H1 (cell line): ENCODE data around the gene CD69. TPM values are rescaled to one million over a fixed set of nuclear protein-coding genes. Genes with fewer than 3 reads are reported as not detected.

Experiments used
- CTCF ChIA-PET: fragments of 300-600 bp; sonication (Branson Sonifier 250); formaldehyde crosslinking; loops from one replicate; lab custom pipeline; 2021; ENCODE audit not compliant: partially characterized antibody; lab: Charles Lee
- POLR2A ChIA-PET: fragments of 300-600 bp; sonication (Branson Sonifier 250); formaldehyde crosslinking; loops from one replicate; lab custom pipeline; 2021; ENCODE audit warnings: inconsistent platforms; ENCODE audit not compliant: partially characterized antibody; lab: Charles Lee
- DNase-seq, 2 experiments: peaks; one replicate each; pipeline versions ENCODE4 v3.0.0 to v3.0.0-alpha.2; 2010 to 2022; ENCODE audit warnings: low spot score in 2 of 2, low read depth in 1 of 2, mixed read lengths in 1 of 2
- FAIRE-seq: peaks from 2 replicates; lab custom pipeline; 2011; peaks lifted over from hg19 to GRCh38; lab: Jason Lieb, UNC
- H2AFZ ChIP-seq: 2 replicates; pipeline ENCODE4 v1.8.1; 2012; ENCODE audit warnings: low read length, inconsistent platforms
- H2AK5ac ChIP-seq: 2 replicates; pipeline ENCODE4 v1.6.1; 2013; ENCODE audit warnings: low read depth, low read length
- H2BK120ac ChIP-seq: replicated peaks from 2 replicates; pipeline ENCODE3; 2013; ENCODE audit warnings: low read depth, low read length, inconsistent platforms
- H2BK12ac ChIP-seq: 2 replicates; pipeline ENCODE4 v1.6.1; 2013; ENCODE audit warnings: low read depth, low read length
- H2BK15ac ChIP-seq: 2 replicates; pipeline ENCODE4 v1.6.1; 2013; ENCODE audit warnings: low read length
- H2BK20ac ChIP-seq: 2 replicates; pipeline ENCODE4 v1.6.1; 2013; ENCODE audit warnings: low read length
- H2BK5ac ChIP-seq: 2 replicates; pipeline ENCODE4 v1.6.1; 2013; ENCODE audit warnings: low read depth, low read length
- H3K14ac ChIP-seq: 2 replicates; pipeline ENCODE4 v1.6.1; 2013; ENCODE audit warnings: inconsistent platforms; ENCODE audit not compliant: insufficient read length
- H3K18ac ChIP-seq: 2 replicates; pipeline ENCODE4 v1.6.1; 2013; ENCODE audit warnings: low read length; ENCODE audit errors: extremely low read depth
- H3K23ac ChIP-seq: 2 replicates; pipeline ENCODE4 v1.6.1; 2013; ENCODE audit warnings: inconsistent platforms; ENCODE audit not compliant: insufficient read length
- H3K23me2 ChIP-seq: 2 replicates; pipeline ENCODE4 v1.6.1; 2013; ENCODE audit warnings: low read depth, low read length
- H3K27ac ChIP-seq: 2 replicates; pipeline ENCODE4 v1.6.1; 2011; ENCODE audit warnings: low read depth, low read length, inconsistent platforms
- H3K27me3 ChIP-seq, 4 experiments: replicated peaks in 1 of 4; 1 replicate in 1 of 4; 2 replicates in 3 of 4; pipeline versions ENCODE4 v1.6.1 to v1.8.1; 2011 to 2013; ENCODE audit warnings: low read length in 3 of 4, mild to moderate bottlenecking in 3 of 4, inconsistent platforms in 2 of 4, mixed read lengths in 2 of 4, moderate library complexity in 1 of 4; ENCODE audit not compliant: control insufficient read depth in 3 of 4, insufficient read depth in 3 of 4; ENCODE audit errors: extremely low read depth in 1 of 4
- H3K36me3 ChIP-seq, 4 experiments: 2 replicates each; pipeline versions ENCODE4 v1.6.1 to v1.8.1; 2011 to 2013; ENCODE audit warnings: mild to moderate bottlenecking in 4 of 4, low read length in 3 of 4, moderate library complexity in 2 of 4, control low read depth in 1 of 4, inconsistent platforms in 1 of 4; ENCODE audit not compliant: insufficient read depth in 4 of 4, control insufficient read depth in 2 of 4
- H3K4ac ChIP-seq: replicated peaks from 2 replicates; pipeline ENCODE3; 2013; ENCODE audit warnings: low read length, low read depth, mixed read lengths, inconsistent platforms; ENCODE audit not compliant: insufficient read length
- H3K4me1 ChIP-seq, 4 experiments: replicated peaks in 1 of 4; 1 replicate in 1 of 4; 2 replicates in 3 of 4; pipeline versions ENCODE4 v1.6.1 to v1.8.1; 2011 to 2013; ENCODE audit warnings: low read length in 3 of 4, inconsistent platforms in 2 of 4, mixed read lengths in 1 of 4; ENCODE audit not compliant: insufficient read depth in 4 of 4, control insufficient read depth in 3 of 4
- H3K4me2 ChIP-seq, 2 experiments: 2 replicates each; pipeline versions ENCODE4 v1.6.1 to v1.8.1; 2011 to 2013; ENCODE audit warnings: low read depth in 2 of 2, low read length in 2 of 2, control low read depth in 1 of 2, inconsistent platforms in 1 of 2, mild to moderate bottlenecking in 1 of 2; ENCODE audit not compliant: insufficient read depth in 1 of 2
- H3K4me3 ChIP-seq, 4 experiments: fragments of 200-600, 300-600 bp in 1 of 4; sonication (generic), shearing (Covaris generic), sonication (Bioruptor Twin) in 1 of 4; 2 replicates each; pipeline versions ENCODE4 v1.5.1 to v1.8.1; 2011 to 2016; ENCODE audit warnings: low read length in 4 of 4, low read depth in 3 of 4, control low read depth in 2 of 4, inconsistent platforms in 2 of 4, mild to moderate bottlenecking in 2 of 4, mixed read lengths in 1 of 4, moderate library complexity in 1 of 4; ENCODE audit not compliant: insufficient read depth in 2 of 4; ENCODE audit errors: extremely low read depth in 1 of 4
- H3K56ac ChIP-seq: replicated peaks from 2 replicates; pipeline ENCODE3; 2013; ENCODE audit warnings: low read depth, mild to moderate bottlenecking, mixed read lengths, low read length, inconsistent platforms; ENCODE audit not compliant: insufficient read length
- H3K79me1 ChIP-seq: 2 replicates; pipeline ENCODE4 v1.6.1; 2013; ENCODE audit warnings: low read depth, low read length, control low read depth
- H3K79me2 ChIP-seq, 2 experiments: 2 replicates each; pipeline versions ENCODE4 v1.6.1 to v1.8.1; 2012 to 2013; ENCODE audit warnings: low read length in 2 of 2, mild to moderate bottlenecking in 2 of 2, inconsistent platforms in 1 of 2; ENCODE audit not compliant: insufficient read depth in 2 of 2, control insufficient read depth in 1 of 2
- H3K9ac ChIP-seq, 4 experiments: replicated peaks in 1 of 4; 1 replicate in 1 of 4; 2 replicates in 3 of 4; pipeline versions ENCODE4 v1.6.1 to v1.8.1; 2011 to 2013; ENCODE audit warnings: low read depth in 3 of 4, low read length in 3 of 4, control low read depth in 2 of 4, mild to moderate bottlenecking in 2 of 4, moderate library complexity in 2 of 4, inconsistent platforms in 1 of 4; ENCODE audit errors: extremely low read depth in 1 of 4
- H3K9me3 ChIP-seq, 2 experiments: 2 replicates each; pipeline versions ENCODE4 v1.6.1 to v1.8.1; 2012 to 2013; ENCODE audit warnings: mild to moderate bottlenecking in 2 of 2, moderate library complexity in 2 of 2, control low read depth in 1 of 2, inconsistent platforms in 1 of 2, low read depth in 1 of 2, low read length in 1 of 2, mixed read lengths in 1 of 2; ENCODE audit not compliant: insufficient read depth in 2 of 2
- H4K20me1 ChIP-seq, 2 experiments: replicated peaks in 1 of 2; 2 replicates each; pipeline versions ENCODE3 to v1.8.1; 2011 to 2013; ENCODE audit warnings: inconsistent platforms in 2 of 2, low read length in 2 of 2, mild to moderate bottlenecking in 1 of 2; ENCODE audit not compliant: insufficient read depth in 2 of 2, control insufficient read depth in 1 of 2
- H4K5ac ChIP-seq: 2 replicates; pipeline ENCODE4 v1.6.1; 2013; ENCODE audit warnings: low read length, low read depth, mixed read lengths, inconsistent platforms; ENCODE audit not compliant: insufficient read length
- H4K8ac ChIP-seq: 2 replicates; pipeline ENCODE4 v1.8.0; 2013; ENCODE audit warnings: mild to moderate bottlenecking, moderate library complexity, low read length, inconsistent platforms; ENCODE audit not compliant: insufficient read depth; ENCODE audit errors: extremely low read depth
- H4K91ac ChIP-seq: replicated peaks from 2 replicates; pipeline ENCODE3; 2013; ENCODE audit warnings: low read length, mixed read lengths, inconsistent platforms; ENCODE audit not compliant: insufficient read length
- ASH2L ChIP-seq: fragments of 200-600, 300-600 bp; sonication (generic); IDR thresholded peaks from one replicate; pipeline ENCODE4 v1.7.1; 2017; ENCODE audit warnings: low read length
- ATF2 ChIP-seq: IDR thresholded peaks from 2 replicates; pipeline ENCODE4 v1.6.1; 2012; ENCODE audit warnings: low read length, inconsistent platforms
- HDAC2 ChIP-seq, 2 experiments: fragments of 300-600 bp in 1 of 2; sonication (generic) in 1 of 2; IDR thresholded peaks; 2 replicates each; pipeline ENCODE4 v1.6.1; 2011 to 2012; ENCODE audit warnings: low read depth in 2 of 2, low read length in 2 of 2, mild to moderate bottlenecking in 2 of 2, moderate library complexity in 2 of 2, borderline replicate concordance in 1 of 2, inconsistent platforms in 1 of 2
- JUN ChIP-seq: IDR thresholded peaks from 2 replicates; pipeline ENCODE4 v1.6.1; 2011; ENCODE audit warnings: low read depth, mild to moderate bottlenecking, improper control_type of control experiment, low read length
- POLR2AphosphoS5 ChIP-seq: IDR thresholded peaks from 2 replicates; pipeline ENCODE4 v1.6.1; 2011; ENCODE audit warnings: low read depth, low read length
- SAP30 ChIP-seq: fragments of 300-600 bp; sonication (generic); IDR thresholded peaks from 2 replicates; pipeline ENCODE4 v1.7.1; 2012; ENCODE audit warnings: low read length, moderate library complexity, mild to moderate bottlenecking, inconsistent platforms; ENCODE audit not compliant: insufficient read depth, insufficient replicate concordance
- SIN3A ChIP-seq, 2 experiments: IDR thresholded peaks in 1 of 2; conservative IDR thresholded peaks in 1 of 2; 2 replicates each; pipeline ENCODE4 v1.6.1; 2011 to 2012; ENCODE audit warnings: low read length in 2 of 2, improper control_type of control experiment in 1 of 2, low read depth in 1 of 2, mild to moderate bottlenecking in 1 of 2
- TCF12 ChIP-seq: IDR thresholded peaks from 2 replicates; pipeline ENCODE4 v1.6.1; 2011; ENCODE audit warnings: low read depth, mild to moderate bottlenecking, low read length
- ZNF274 ChIP-seq: IDR thresholded peaks from 2 replicates; pipeline ENCODE4 v1.7.0; 2012; ENCODE audit warnings: low read length, borderline replicate concordance; ENCODE audit errors: extremely low read depth
- WGBS, 2 experiments: shearing (Covaris generic) in 1 of 2; methylation state at CpG; one replicate each; pipeline versions ENCODE4 v1.1.6 to v1.1.7; 2013 to 2015; ENCODE audit warnings: low lambda C conversion rate in 2 of 2, mixed read lengths in 2 of 2, inconsistent platforms in 1 of 2, low coverage in 1 of 2, missing lambda C conversion rate in 1 of 2; ENCODE audit not compliant: insufficient replicate concordance in 2 of 2, insufficient coverage in 1 of 2, insufficient read length in 1 of 2; ENCODE audit errors: extremely low coverage in 1 of 2, missing lambda C conversion rate in 1 of 2; 5-methylcytosine and 5-hydroxymethylcytosine counted together
- polyA plus RNA-seq, 7 experiments: library from polyadenylated mRNA; depleted of rRNA in 3 of 7; stranded (reverse) in 5 of 7; unstranded in 2 of 7; fragments of >200 nt in 5 of 7; fragments of 200-250 nt in 2 of 7; gene quantifications; 1 replicate in 5 of 7; 2 replicates in 1 of 7; 4 replicates in 1 of 7; pipeline versions ENCODE4 v1.2.1 to v1.2.3, GENCODE V29; 2011 to 2013; ENCODE audit warnings: missing spikeins in 2 of 7, mixed read lengths in 2 of 7
- total RNA-seq: library from RNA; stranded (reverse); fragmentation: NEBNext Ultra II Directional; extraction: Animal tissue kit (Norgen Biotek cat#: 25700); gene quantifications from 2 replicates; pipeline ENCODE4 v1.2.1, GENCODE V29; 2021

The CD69 gene
- total and polyA plus RNA-seq, 2 of the 8 experiments (the other 6 are each of a cell fraction or from before 2014, with no cell fraction given): not detected

- Histone ChIP-seq H3K27ac (no peak overlapping the region), H2AFZ (no peak overlapping the region), H4K8ac (no peak overlapping the region), H2BK20ac (no peak overlapping the region), H3K23ac (no peak overlapping the region), H3K4me3 (no peak overlapping the region), H3K56ac (no peak overlapping the region), H3K27me3 (no peaks in the 10 kb centered on the region), H2BK15ac (no peak overlapping the region), H3K9me3 (no peaks in the 10 kb centered on the region), H3K36me3 (no peaks in the 10 kb centered on the region), H3K18ac (no peak overlapping the region), H2BK5ac (no peak overlapping the region), H3K9ac (no peak overlapping the region), H2BK12ac (no peak overlapping the region), H3K4ac (no peak overlapping the region), H3K4me2 (no peak overlapping the region), H3K79me2 (no peaks in the 10 kb centered on the region), H3K14ac (no peak overlapping the region), H2AK5ac (no peak overlapping the region), H3K79me1 (no peaks in the 10 kb centered on the region), H4K20me1 (no peaks in the 10 kb centered on the region), H4K5ac (no peak overlapping the region), H4K91ac (no peak overlapping the region), H3K23me2 (no peaks in the 10 kb centered on the region), H2BK120ac (no peak overlapping the region), H3K4me1 (peaks cover 0 to 4% (median 0%) of the 10 kb centered on the region in 4 experiments; a peak in 1 of 7 replicates)
- CTCF ChIA-PET: interaction anchor here (0.7 to 15.3 kb wide), 12 partner anchors 8 to 377 kb away, joined by 3 to 278 read pairs (median 4); partner anchors contain the start of gene CD69
- FAIRE-seq (no peak), DNase-seq (no peak)
- WGBS, 2 experiments: 95% methylated on average over 2 of the region's 2 CpGs; no CpG with 5 or more reads in 1 of the 2 experiments
- TF ChIP-seq TCF12 (no peak), SAP30 (no peak), ASH2L (no peak), POLR2AphosphoS5 (no peak), JUN (no peak), HDAC2 (IDR thresholded peaks at IDR 0.05; ENCODE audit: borderline replicate concordance in 1 of 2, low read depth in 2 of 2, low read length in 2 of 2) (no peak), ATF2 (no peak), ZNF274 (no peak), SIN3A (conservative IDR thresholded peaks at IDR 0.05 in 1 of 2, IDR thresholded peaks at IDR 0.05 in 1 of 2; ENCODE audit: low read depth in 1 of 2, low read length in 2 of 2) (no peak)
- POLR2A ChIA-PET: no interaction called here
Measured at GRCh38 chr12:9752145-9752933, 8.4 kb downstream of the CD69 start.
